Astrocyte of the cerebellum (primary cell): Measurements from ENCODE around the gene ALOX5AP.
"Not testable (repeated sequence)": the region's sequence is repeated elsewhere in the genome, so short reads cannot be mapped to it uniquely, and the experiment has no call there.

ENCODE experiments used
- DNase-seq: peaks from one replicate; pipeline ENCODE4 v3.0.0-alpha.2; 2011; ENCODE audit warnings: low read depth
- H3K4me3 ChIP-seq: 2 replicates; pipeline ENCODE4 v1.5.1; 2011; ENCODE audit warnings: mild to moderate bottlenecking, low read depth, low read length, moderate library complexity
- in situ Hi-C: cut with HindIII; loops from 2 replicates; pipeline ENCODE4 v1.10.0; 2017; ENCODE audit warnings: low sequenced_read_pairs
- TF ChIP-seq, protein P1 (sequence below): IDR thresholded peaks from 2 replicates; pipeline ENCODE4 v1.5.1; 2012; ENCODE audit warnings: low read length, low read depth, moderate library complexity, mild to moderate bottlenecking; ENCODE audit errors: missing control alignments

ALOX5AP gene

DNA sequence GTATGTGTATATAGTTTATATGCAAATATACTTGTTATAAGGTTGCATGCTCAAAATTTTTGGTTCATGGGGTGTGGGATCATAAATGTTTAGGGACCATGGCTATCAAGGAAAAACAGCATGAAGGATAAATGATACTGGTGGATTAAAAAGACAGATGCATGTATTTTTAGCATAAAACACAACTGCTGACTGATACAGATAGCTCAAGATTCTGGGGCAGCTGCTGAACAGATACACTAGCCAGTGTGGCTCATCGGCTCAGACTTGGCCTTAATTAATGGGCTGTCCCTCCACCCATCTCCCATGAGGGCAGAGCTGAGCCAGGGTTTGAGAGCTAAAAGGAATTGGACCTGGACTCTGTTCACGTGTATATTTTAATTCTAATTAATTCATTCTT is 11.4 kb downstream of the ALOX5AP start:
- no peak overlapping the region for H3K4me3 ChIP-seq
- in situ Hi-C loops, result no loop called here
- DNase-seq, result no peak
- TF ChIP-seq, protein P1, sequence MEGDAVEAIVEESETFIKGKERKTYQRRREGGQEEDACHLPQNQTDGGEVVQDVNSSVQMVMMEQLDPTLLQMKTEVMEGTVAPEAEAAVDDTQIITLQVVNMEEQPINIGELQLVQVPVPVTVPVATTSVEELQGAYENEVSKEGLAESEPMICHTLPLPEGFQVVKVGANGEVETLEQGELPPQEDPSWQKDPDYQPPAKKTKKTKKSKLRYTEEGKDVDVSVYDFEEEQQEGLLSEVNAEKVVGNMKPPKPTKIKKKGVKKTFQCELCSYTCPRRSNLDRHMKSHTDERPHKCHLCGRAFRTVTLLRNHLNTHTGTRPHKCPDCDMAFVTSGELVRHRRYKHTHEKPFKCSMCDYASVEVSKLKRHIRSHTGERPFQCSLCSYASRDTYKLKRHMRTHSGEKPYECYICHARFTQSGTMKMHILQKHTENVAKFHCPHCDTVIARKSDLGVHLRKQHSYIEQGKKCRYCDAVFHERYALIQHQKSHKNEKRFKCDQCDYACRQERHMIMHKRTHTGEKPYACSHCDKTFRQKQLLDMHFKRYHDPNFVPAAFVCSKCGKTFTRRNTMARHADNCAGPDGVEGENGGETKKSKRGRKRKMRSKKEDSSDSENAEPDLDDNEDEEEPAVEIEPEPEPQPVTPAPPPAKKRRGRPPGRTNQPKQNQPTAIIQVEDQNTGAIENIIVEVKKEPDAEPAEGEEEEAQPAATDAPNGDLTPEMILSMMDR, result no peak

DNA sequence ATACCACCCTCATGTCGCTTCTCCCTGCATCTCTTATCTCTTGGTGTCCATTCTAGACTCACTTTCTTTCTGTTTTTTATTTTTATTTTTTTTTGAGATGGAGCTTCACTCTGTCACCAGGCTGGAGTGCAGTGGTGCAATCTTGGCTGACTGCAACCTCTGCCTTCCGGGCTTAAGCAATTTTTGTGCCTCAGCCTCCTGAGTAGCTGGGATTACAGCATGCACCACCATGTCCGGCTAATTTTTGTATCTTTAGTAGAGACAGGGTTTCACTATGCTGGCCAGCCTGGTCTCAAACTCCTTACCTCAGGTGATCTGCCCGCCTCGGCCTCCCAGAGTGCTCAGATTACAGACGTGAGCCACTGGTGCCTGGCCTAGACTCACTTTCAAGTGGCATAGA is 12.5 kb downstream of the ALOX5AP start:
- DNase-seq, H3K4me3 ChIP-seq, in situ Hi-C loops: not testable (repeated sequence)

DNA sequence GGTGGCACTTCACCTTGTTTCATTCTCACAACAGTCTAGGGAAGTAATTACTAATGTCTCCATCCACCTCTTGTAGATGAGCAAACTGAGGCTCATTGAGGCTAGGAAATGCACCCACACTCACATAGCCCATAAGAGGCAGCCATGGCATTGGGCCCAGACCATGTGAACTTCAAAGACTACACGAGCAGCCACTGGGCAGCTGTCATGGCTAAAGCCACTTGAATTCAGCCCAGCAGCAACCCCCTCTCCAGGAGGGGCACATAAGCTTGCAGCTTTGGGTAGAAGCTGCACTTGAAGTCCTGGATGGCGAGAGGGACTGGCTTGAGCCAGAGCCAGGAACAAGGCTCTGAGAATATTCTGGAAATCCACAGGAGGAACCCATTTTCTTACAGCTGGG is 13.4 kb downstream of the ALOX5AP start:
- DNase-seq, result no peak
- TF ChIP-seq, protein P1, result no peak
- in situ Hi-C loops, result no loop called here
- no peak overlapping the region for H3K4me3 ChIP-seq

DNA sequence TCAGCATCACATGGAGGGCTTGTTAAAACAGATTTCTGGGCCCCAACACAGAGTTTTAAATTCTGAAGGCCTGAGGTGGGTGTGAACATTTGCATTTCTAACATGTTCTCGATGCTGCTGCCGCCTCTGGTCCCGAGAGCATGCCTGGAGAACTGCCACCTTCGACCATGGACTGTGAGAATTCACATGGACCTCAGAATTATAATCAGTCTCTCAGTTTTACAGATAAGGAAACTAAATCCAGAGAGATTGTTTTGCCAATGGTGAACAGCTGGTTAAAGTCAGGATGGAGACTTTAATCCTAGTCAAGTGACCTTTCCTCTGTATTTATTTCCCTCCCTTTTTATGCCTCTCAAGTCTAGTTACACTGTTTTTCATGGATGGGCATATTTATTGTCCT is 14.7 kb downstream of the ALOX5AP start:
- DNase-seq, result no peak
- no peak overlapping the region for H3K4me3 ChIP-seq
- TF ChIP-seq, protein P1, result no peak
- in situ Hi-C loops, result no loop called here

DNA sequence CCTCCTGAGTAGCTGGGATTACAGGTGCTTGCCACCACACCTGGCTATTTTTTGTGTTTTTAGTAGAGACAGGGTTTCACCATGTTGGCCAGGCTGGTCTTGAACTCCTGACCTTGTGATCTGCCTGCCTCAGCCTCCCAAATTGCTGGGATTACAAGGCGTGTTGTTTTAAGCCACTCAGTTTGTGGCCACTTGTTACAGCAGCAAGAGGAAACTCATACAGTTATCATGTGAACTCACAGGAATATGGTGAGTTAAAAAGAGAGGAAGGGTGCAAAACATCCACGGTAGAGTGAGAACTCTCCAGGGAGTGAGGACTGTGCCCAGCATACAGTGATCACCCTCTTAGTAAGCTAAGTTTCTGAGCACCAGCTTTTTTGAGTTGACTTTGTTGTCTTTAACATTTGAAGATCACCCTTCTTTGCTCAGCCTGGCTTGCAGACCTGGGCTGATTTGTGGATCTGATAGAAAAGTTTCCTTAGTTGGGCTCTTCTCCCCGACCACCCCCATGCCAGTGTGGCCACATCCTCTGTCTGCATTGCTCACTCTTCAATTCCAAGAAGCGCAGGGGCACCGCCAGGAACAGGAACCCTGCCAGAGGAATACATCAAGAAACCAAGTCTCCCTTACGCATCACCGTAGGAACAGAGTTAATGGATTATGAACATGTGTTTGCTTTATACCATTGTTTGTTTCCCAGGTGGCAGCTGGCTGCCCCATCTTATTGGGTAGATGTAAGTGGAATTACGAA is 16.0 kb downstream of the ALOX5AP start:
- in situ Hi-C loops, result no loop called here
- TF ChIP-seq, protein P1, result no peak
- H3K4me3 ChIP-seq, result no peak overlapping the region
- no peak for DNase-seq

DNA sequence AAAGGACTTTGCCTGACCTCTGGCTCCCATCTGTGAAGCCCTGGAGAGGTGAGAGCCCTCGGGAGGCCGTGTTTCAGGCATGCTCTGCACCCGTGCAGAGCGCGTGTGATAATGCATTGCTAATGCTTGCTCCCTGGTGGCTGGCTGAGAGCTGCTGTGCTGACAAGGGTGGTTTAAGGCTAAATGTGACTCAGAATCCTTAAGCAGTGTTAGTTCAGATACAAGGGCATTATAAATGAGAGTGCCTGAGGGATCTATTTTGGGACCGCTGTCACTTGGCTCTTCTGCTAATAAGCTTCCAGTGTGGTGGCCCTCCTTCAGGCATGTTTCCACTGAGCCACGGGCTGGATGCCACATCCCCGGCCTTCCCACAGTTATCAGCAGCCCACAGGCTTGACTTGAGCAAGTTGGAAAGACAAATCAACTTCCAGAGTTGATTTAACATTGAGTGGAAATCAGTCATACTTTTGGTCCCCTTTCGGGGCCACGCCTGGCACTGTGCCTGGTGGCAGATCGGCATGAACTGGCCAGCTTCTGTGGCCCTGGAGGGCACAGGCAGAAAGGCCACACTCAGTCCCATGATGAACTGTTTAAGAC is 17.0 kb downstream of the ALOX5AP start:
- TF ChIP-seq, protein P1, result no peak
- no peak for DNase-seq
- in situ Hi-C loops, result no loop called here
- H3K4me3 ChIP-seq, result no peak overlapping the region

DNA sequence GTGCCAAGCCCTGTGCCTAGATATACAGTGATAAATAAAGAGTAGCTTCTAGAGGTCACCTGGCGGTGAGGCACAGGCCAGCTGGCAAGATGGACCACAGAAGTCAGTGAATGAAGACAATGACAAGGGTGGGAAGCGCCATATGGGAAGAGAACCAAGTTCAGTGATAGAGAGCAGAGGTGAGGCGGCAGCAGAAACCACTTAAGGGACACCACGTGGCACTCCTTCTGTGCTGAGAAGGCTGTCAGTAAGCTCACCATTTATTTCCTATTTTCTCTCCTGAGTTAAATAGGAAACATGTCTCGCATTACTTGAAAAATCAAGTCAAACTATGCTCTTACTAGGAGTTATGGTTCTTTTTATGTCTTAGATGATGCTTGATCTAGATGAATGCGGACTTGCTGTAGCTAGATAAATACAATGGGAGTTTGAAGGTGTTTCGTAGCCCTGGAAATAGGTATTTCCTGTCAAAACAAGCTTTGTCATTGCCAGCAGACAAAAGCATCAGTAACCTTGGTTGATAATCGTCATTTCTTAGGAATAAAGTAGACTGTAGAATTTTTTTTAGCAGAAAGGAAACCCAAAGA is 17.8 kb downstream of the ALOX5AP start:
- TF ChIP-seq, protein P1, result no peak
- DNase-seq, result no peak
- no peak overlapping the region for H3K4me3 ChIP-seq
- in situ Hi-C loops, result no loop called here
